ENCODE results near the gene HMGN2.

HMGN2 gene

GRCh38 chr1:26472320-26472900, at the start of gene HMGN2:
Gene HMGN2 (plus strand): TSS chr1:26472440. CDS start chr1:26472613, 173 bp downstream.
- peak; percentile 78 for DNase-seq

DNA sequence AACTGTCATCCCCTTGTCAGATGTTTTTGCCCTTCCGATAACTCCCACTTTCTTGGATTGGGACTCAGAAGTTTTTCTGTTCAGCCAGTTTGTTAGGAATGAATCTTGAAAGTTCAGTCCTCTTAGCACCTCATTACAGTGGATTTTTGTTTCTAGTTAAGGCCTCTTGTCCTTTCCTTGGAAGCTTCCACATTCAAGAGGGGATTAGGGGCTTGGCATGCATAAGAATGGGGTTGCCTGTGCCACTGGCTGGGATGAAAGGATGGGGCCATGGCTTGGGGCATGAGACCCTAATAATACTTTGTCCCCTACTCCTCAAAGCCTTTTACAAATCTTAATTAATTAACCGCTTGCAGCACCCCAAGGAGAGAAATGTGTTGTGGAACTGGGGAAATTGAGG, 42.5 kb upstream of the HMGN2 start:
- DNase-seq = no peak

GRCh38 chr1:26431979-26432695, 40.1 kb upstream of the HMGN2 start, which contains the start of gene DHDDS:
Gene DHDDS (plus strand): TSS chr1:26432321. CDS start chr1:26432946, 625 bp downstream.
- DNase-seq = peak; percentile 96

- DNase-seq = no peak
Observed at GRCh38 chr1:26432793-26433192, 39.4 kb upstream of the HMGN2 start.

GRCh38 chr1:26434161-26434752, 38.0 kb upstream of the HMGN2 start:
- DNase-seq = peak; percentile 19

DNA sequence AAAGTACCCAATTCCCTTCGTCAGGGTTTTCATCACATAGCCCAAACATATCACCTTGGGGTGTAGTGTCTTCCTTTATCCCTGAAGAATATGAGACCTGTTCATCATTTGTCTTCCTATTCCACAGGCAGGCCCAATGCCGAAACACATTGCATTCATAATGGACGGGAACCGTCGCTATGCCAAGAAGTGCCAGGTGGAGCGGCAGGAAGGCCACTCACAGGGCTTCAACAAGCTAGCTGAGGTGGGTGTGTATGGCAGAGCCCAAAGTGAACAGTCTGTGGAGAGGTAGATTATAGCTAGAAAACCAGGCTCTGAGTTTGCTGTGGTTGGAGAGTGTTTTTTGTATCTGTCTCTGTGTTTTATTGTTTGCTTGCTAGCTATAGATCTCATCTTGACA, 34.2 kb upstream of the HMGN2 start:
- no peak for DNase-seq

GRCh38 chr1:26440259-26440658, 32.0 kb upstream of the HMGN2 start:
- no peak for DNase-seq

GRCh38 chr1:26449868-26450267, 22.4 kb upstream of the HMGN2 start:
- DNase-seq = no peak

- no peak for DNase-seq
Observed at GRCh38 chr1:26450908-26451307, 21.3 kb upstream of the HMGN2 start.

- DNase-seq = no peak
Observed at GRCh38 chr1:26452459-26453183, 19.6 kb upstream of the HMGN2 start.

DNA sequence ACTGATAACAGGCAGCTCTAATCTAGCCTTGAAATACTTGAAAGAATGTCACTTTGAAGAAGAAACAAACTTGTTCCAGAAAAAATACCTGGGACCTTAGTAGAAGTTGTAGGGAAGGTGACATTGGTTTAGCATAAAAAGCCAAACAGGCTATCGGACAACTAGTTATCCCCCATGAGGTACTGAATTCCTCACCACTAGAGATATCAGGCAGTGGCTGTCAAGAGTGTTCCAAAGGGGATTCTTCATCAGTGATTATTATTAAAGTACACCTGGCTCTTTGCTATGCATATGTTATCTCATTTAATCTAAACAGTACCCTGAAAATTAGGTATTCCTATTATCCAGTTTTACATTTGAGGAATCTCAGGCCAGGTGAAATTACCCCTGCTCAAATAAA, 13.1 kb upstream of the HMGN2 start:
- no peak for DNase-seq

- DNase-seq = no peak
Observed at GRCh38 chr1:26459573-26460031, 12.6 kb upstream of the HMGN2 start.

DNA sequence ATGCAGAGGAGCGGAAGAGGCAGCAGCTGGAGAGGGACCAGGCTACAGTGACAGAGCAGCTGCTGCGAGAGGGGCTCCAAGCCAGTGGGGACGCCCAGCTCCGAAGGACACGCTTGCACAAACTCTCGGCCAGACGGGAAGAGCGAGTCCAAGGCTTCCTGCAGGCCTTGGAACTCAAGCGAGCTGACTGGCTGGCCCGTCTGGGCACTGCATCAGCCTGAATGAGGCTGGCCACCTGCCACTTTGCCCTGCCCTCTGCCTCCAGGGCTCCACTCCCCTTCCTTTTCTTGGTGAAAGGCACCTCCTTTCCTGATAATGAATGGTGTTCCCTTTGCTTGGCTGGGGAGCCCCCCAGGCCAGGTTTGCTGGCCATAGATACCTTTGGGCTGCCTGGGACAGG, 3.3 kb upstream of the HMGN2 start:
- no peak for DNase-seq

DNA sequence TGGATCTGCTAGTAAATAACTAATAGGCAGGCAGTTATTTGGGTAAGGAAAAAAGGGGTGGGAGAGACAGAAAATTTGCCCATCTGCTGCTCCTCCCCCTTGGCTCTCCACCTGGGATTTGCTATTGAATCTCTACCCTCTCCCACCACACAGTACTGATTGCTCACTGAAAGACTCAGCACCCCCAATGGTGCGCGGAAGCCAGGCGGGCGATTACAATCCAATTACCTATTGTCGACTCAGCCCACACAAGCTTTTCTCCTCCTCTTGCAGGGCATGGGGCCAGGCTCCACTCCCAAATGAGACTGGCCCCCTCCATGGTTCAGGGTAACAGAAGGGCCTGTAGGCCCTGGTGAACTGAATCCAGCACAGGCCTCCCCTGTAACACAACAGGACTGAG, 2.7 kb upstream of the HMGN2 start:
- no peak for DNase-seq

- peak; percentile 29 for DNase-seq
Observed at GRCh38 chr1:26470878-26471497, 1.3 kb upstream of the HMGN2 start.

GRCh38 chr1:26471498-26472319, 531 bp upstream of the HMGN2 start:
- peak; percentile 72 for DNase-seq

GRCh38 chr1:26472901-26473845, 933 bp downstream of the HMGN2 start:
- peak; percentile 84 for DNase-seq

DNA sequence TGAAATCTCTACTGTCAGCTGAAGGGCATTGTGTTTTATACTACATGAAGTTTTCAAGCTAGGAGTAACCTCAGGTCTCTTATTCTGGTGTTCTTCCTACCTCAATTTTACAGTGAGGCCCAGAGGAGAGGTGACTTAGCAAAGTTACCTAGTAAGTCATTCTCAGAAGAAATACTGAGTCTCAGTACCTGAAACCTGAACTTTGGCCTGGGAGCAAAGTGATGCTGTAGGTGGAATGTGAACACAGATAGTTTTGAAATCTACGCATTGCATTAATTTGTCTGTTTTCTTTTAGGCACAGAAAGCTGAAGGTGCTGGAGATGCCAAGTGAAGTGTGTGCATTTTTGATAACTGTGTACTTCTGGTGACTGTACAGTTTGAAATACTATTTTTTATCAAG, 2.6 kb downstream of the HMGN2 start:
- no peak for DNase-seq

GRCh38 chr1:26475989-26476388, 3.7 kb downstream of the HMGN2 start:
- DNase-seq = no peak

- DNase-seq = no peak
Observed at GRCh38 chr1:26476958-26477357, 4.7 kb downstream of the HMGN2 start.

All from NCI-H226 (cell line).